NCI-H1417 treated with DMSO at 0.1 percent for 48 hours (cell line): ENCODE data around the gene MED17.

Experiments
- DNase-seq: peaks from one replicate; lab custom pipeline; 2025; lab: John Stamatoyannopoulos, UW

The MED17 gene

GRCh38 chr11:93817426-93818348 is 33.6 kb downstream of the MED17 start:
- DNase-seq: no peak

- no peak for DNase-seq
These were observed 36.0 kb downstream of the MED17 start for GRCh38 chr11:93819966-93820695.

GRCh38 chr11:93820847-93821246 is 36.8 kb downstream of the MED17 start:
- DNase-seq: no peak

GRCh38 chr11:93821617-93822016 is 37.5 kb downstream of the MED17 start:
- no peak for DNase-seq

- DNase-seq: no peak
These were observed 38.3 kb downstream of the MED17 start for GRCh38 chr11:93822359-93822758.

- DNase-seq: no peak
These were observed 39.1 kb downstream of the MED17 start for GRCh38 chr11:93823210-93823609.

- DNase-seq: no peak
These were observed 43.3 kb downstream of the MED17 start for GRCh38 chr11:93827363-93827762.

GRCh38 chr11:93829598-93829997 is 45.5 kb downstream of the MED17 start:
- DNase-seq: no peak

GRCh38 chr11:93831343-93832127 is 47.5 kb downstream of the MED17 start:
- DNase-seq: no peak

GRCh38 chr11:93832780-93833179 is 48.7 kb downstream of the MED17 start:
- DNase-seq: no peak

- DNase-seq: no peak
These were observed 54.9 kb downstream of the MED17 start for GRCh38 chr11:93838967-93839366.

- DNase-seq: no peak
These were observed 56.1 kb downstream of the MED17 start for GRCh38 chr11:93840180-93840579.

- no peak for DNase-seq
These were observed 56.9 kb downstream of the MED17 start for GRCh38 chr11:93840981-93841380.

GRCh38 chr11:93841446-93841845 is 57.4 kb downstream of the MED17 start:
- DNase-seq: no peak

GRCh38 chr11:93842034-93842433 is 58.0 kb downstream of the MED17 start:
- no peak for DNase-seq

GRCh38 chr11:93842461-93842860 is 58.4 kb downstream of the MED17 start:
- DNase-seq: no peak

GRCh38 chr11:93843906-93844305 is 59.8 kb downstream of the MED17 start:
- no peak for DNase-seq

GRCh38 chr11:93844568-93844967 is 60.5 kb downstream of the MED17 start:
- no peak for DNase-seq

- no peak for DNase-seq
These were observed 61.4 kb downstream of the MED17 start for GRCh38 chr11:93845181-93846092.

GRCh38 chr11:93846411-93846810 is 62.3 kb downstream of the MED17 start:
- no peak for DNase-seq

- no peak for DNase-seq
These were observed 65.1 kb downstream of the MED17 start for GRCh38 chr11:93849201-93849600.
